H1 (cell line): ENCODE measurements around the gene ELOVL5. TPM values are rescaled to one million over a fixed set of nuclear protein-coding genes. Genes with fewer than 3 reads are reported as not detected.

ENCODE experiments used
- E2F6 ChIP-seq: IDR thresholded peaks from 2 replicates; pipeline ENCODE4 v1.6.1; 2012; ENCODE audit warnings: inconsistent platforms
- JUND ChIP-seq: IDR thresholded peaks from 2 replicates; pipeline ENCODE4 v1.6.1; 2011; ENCODE audit warnings: mild to moderate bottlenecking, improper control_type of control experiment, low read length
- RFX5 ChIP-seq: IDR thresholded peaks from 2 replicates; pipeline ENCODE4 v1.6.1; 2011; ENCODE audit warnings: low read depth, low read length, improper control_type of control experiment, borderline replicate concordance
- SIN3A ChIP-seq, 2 experiments: IDR thresholded peaks in 1 of 2; conservative IDR thresholded peaks in 1 of 2; 2 replicates each; pipeline ENCODE4 v1.6.1; 2011 to 2012; ENCODE audit warnings: low read length in 2 of 2, improper control_type of control experiment in 1 of 2, low read depth in 1 of 2, mild to moderate bottlenecking in 1 of 2
- TBP ChIP-seq: IDR thresholded peaks from 2 replicates; pipeline ENCODE4 v1.6.1; 2011; ENCODE audit warnings: low read depth, low read length, improper control_type of control experiment
- polyA plus RNA-seq, 7 experiments: library from polyadenylated mRNA; depleted of rRNA in 3 of 7; stranded (reverse) in 5 of 7; unstranded in 2 of 7; fragments of >200 nt in 5 of 7; fragments of 200-250 nt in 2 of 7; gene quantifications; 1 replicate in 5 of 7; 2 replicates in 1 of 7; 4 replicates in 1 of 7; pipeline versions ENCODE4 v1.2.1 to v1.2.3, GENCODE V29; 2011 to 2013; ENCODE audit warnings: missing spikeins in 2 of 7, mixed read lengths in 2 of 7
- total RNA-seq: library from RNA; stranded (reverse); fragmentation: NEBNext Ultra II Directional; extraction: Animal tissue kit (Norgen Biotek cat#: 25700); gene quantifications from 2 replicates; pipeline ENCODE4 v1.2.1, GENCODE V29; 2021

ELOVL5 gene
- total and polyA plus RNA-seq, 2 of the 8 experiments (the other 6 are each of a cell fraction or from before 2014, with no cell fraction given) = 113 to 156 TPM

- no peak for TF ChIP-seq JUND
- TF ChIP-seq SIN3A (conservative IDR thresholded peaks at IDR 0.05 in 1 of 2, IDR thresholded peaks at IDR 0.05 in 1 of 2; ENCODE audit: low read depth in 1 of 2, low read length in 2 of 2) = no peak
- no peak for TF ChIP-seq TBP
- no peak for TF ChIP-seq RFX5
- no peak for TF ChIP-seq E2F6
Observed at GRCh38 chr6:53240139-53240538, 108.6 kb downstream of the ELOVL5 start (continued).
